WTC11 (cell line): ENCODE data around the gene APOBEC3F.
"Not testable (repeated sequence)": the region's sequence is repeated elsewhere in the genome, so short reads cannot be mapped to it uniquely, and the experiment has no call there.

ENCODE experiments used
- CTCF ChIP-seq: fragments of 200-600 bp; IDR thresholded peaks from 2 replicates; pipeline ENCODE4 v1.8.0; 2022; ENCODE audit warnings: antibody characterized with exemption
- E2F1 ChIP-seq: sonication (generic); formaldehyde crosslinking; IDR thresholded peaks from 2 replicates; pipeline ENCODE4 v1.8.0; 2022; ENCODE audit warnings: mild to moderate bottlenecking, missing genetic modification reagents
- RELA ChIP-seq: sonication (generic); formaldehyde crosslinking; IDR thresholded peaks from 2 replicates; pipeline ENCODE4 v1.8.1; 2022; ENCODE audit warnings: missing genetic modification reagents, mild to moderate bottlenecking, borderline replicate concordance
- TP53 ChIP-seq: sonication (generic); formaldehyde crosslinking; IDR thresholded peaks from 2 replicates; pipeline ENCODE4 v1.8.1; 2023; ENCODE audit warnings: mild to moderate bottlenecking, missing genetic modification reagents
- ZNF512 ChIP-seq: sonication (generic); formaldehyde crosslinking; IDR thresholded peaks from 2 replicates; pipeline ENCODE4 v1.8.1; 2022; ENCODE audit warnings: missing genetic modification reagents, borderline replicate concordance

- not testable (repeated sequence) for TF ChIP-seq CTCF; E2F1; TP53 (CRISPR knock-in tag); ZNF512; RELA (CRISPR knock-in tag)
Observed at GRCh38 chr22:39008271-39008850, 32.3 kb upstream of the APOBEC3F start.
